ENCODE measurements around the gene TGFBR3. TPM values are rescaled to one million over a fixed set of nuclear protein-coding genes. Genes with fewer than 3 reads are reported as not detected.

Gene TGFBR3
- total RNA-seq, 1 experiment from 2014 or later = 14.5 TPM

GRCh38 chr1:91781371-91781825 lies 104.6 kb downstream of the TGFBR3 start:
- intact Hi-C loops (cut with micrococcal nuclease; ENCODE audit: unreplicated experiment) = no loop called here
- POLR2A ChIA-PET = interaction anchor here (0.7 kb wide), 1 partner anchor 45 kb away, joined by 3 read pairs; no protein-coding TSS in a partner anchor
- no peak for DNase-seq (ENCODE audit: low read depth, low spot score)

GRCh38 chr1:91779548-91780021 lies 106.4 kb downstream of the TGFBR3 start:
- BruUV-seq (replicated peaks) = no TSS peak
- no peak for DNase-seq (ENCODE audit: low read depth, low spot score)
- no peak for TF ChIP-seq REST (IDR thresholded peaks at IDR 0.05; ENCODE audit: insufficient read depth in 1 of 2, low read depth in 2 of 2, low read length in 1 of 2)
- TF ChIP-seq TCF7L2 (IDR thresholded peaks at IDR 0.05; ENCODE audit: low read depth, low read length) = no peak
- no peak for TF ChIP-seq POLR2AphosphoS5 (IDR thresholded peaks at IDR 0.05; ENCODE audit: low read depth, low read length)
- no peak for TF ChIP-seq SIN3A (IDR thresholded peaks at IDR 0.05; ENCODE audit: borderline replicate concordance, insufficient read depth, low read depth, low read length)
- no peaks in the 10 kb centered on the region for H3K27me3 ChIP-seq (ENCODE audit: control insufficient read depth, insufficient read depth, low read length)
- POLR2A ChIA-PET = no interaction called here
- intact Hi-C loops (cut with micrococcal nuclease; ENCODE audit: unreplicated experiment) = no loop called here
- peaks cover 11% of the 10 kb centered on the region for H3K4me1 ChIP-seq (ENCODE audit: control insufficient read depth, insufficient read depth, low read length)
- no peaks in the 10 kb centered on the region for H3K9me3 ChIP-seq (ENCODE audit: control insufficient read depth, insufficient read depth, low read depth, low read length)
- in situ Hi-C loops (cut with HindIII; ENCODE audit: low pct_unique_long_range_greater_than_20kb, low sequenced_read_pairs) = no loop called here
- CTCF ChIA-PET = no interaction called here
- H3K4me3 ChIP-seq (ENCODE audit: low read depth in 2 of 2, low read length in 2 of 2) = no peak overlapping the region
- no peaks in the 10 kb centered on the region for H3K36me3 ChIP-seq (ENCODE audit: control insufficient read depth, insufficient read depth, low read length)
- no peak overlapping the region for H3K27ac ChIP-seq (ENCODE audit: low read length)
- no peak for ATAC-seq

More at GRCh38 chr1:91781371-91781825, 104.6 kb downstream of the TGFBR3 start:
- H3K9me3 ChIP-seq (ENCODE audit: control insufficient read depth, insufficient read depth, low read depth, low read length) = no peaks in the 10 kb centered on the region
- CTCF ChIA-PET = no interaction called here
- H3K4me1 ChIP-seq (ENCODE audit: control insufficient read depth, insufficient read depth, low read length) = peaks cover 11% of the 10 kb centered on the region
- H3K36me3 ChIP-seq (ENCODE audit: control insufficient read depth, insufficient read depth, low read length) = no peaks in the 10 kb centered on the region
- no peak for TF ChIP-seq SIN3A (IDR thresholded peaks at IDR 0.05; ENCODE audit: borderline replicate concordance, insufficient read depth, low read depth, low read length)
- TF ChIP-seq REST (IDR thresholded peaks at IDR 0.05; ENCODE audit: insufficient read depth in 1 of 2, low read depth in 2 of 2, low read length in 1 of 2) = no peak
- no peak for TF ChIP-seq POLR2AphosphoS5 (IDR thresholded peaks at IDR 0.05; ENCODE audit: low read depth, low read length)
- TF ChIP-seq CTCF (IDR thresholded peaks at IDR 0.05) = no peak
- TF ChIP-seq TCF7L2 (IDR thresholded peaks at IDR 0.05; ENCODE audit: low read depth, low read length) = no peak
- ATAC-seq = peak; percentile 61
- H3K27me3 ChIP-seq (ENCODE audit: control insufficient read depth, insufficient read depth, low read length) = no peaks in the 10 kb centered on the region
- in situ Hi-C loops (cut with HindIII; ENCODE audit: low pct_unique_long_range_greater_than_20kb, low sequenced_read_pairs) = no loop called here
- peak overlapping the region; percentile 29; the same call in 1 of the 2 replicates for H3K27ac ChIP-seq (ENCODE audit: low read length)
- no peak overlapping the region for H3K4me3 ChIP-seq (ENCODE audit: low read depth in 2 of 2, low read length in 2 of 2)
- no TSS peak for BruUV-seq (replicated peaks)

All from Panc1 (cell line).